H9 (cell line): ENCODE data around the gene SH2D1B. TPM values are rescaled to one million over a fixed set of nuclear protein-coding genes. Genes with fewer than 3 reads are reported as not detected.

ENCODE experiments used
- DNase-seq: peaks from one replicate; pipeline ENCODE4 v3.0.0-alpha.2; 2017
- H2AFZ ChIP-seq: one replicate; pipeline ENCODE4 v1.6.1; 2013; ENCODE audit warnings: mild to moderate bottlenecking, low read length, control low read depth, moderate library complexity
- H2AK5ac ChIP-seq: 2 replicates; pipeline ENCODE4 v1.6.1; 2013; ENCODE audit warnings: low read length, control low read depth, mixed read lengths; ENCODE audit not compliant: insufficient read length
- H2BK120ac ChIP-seq: one replicate; pipeline ENCODE4 v1.6.1; 2013; ENCODE audit warnings: low read depth, mild to moderate bottlenecking, low read length, control low read depth, inconsistent platforms; ENCODE audit not compliant: poor library complexity, severe bottlenecking
- H2BK12ac ChIP-seq: 2 replicates; pipeline ENCODE4 v1.6.1; 2013; ENCODE audit warnings: low read length, control low read depth, mixed read lengths, low read depth; ENCODE audit not compliant: insufficient read length
- H2BK15ac ChIP-seq: 2 replicates; pipeline ENCODE4 v1.6.1; 2013; ENCODE audit warnings: low read depth, low read length, control low read depth
- H2BK20ac ChIP-seq: one replicate; pipeline ENCODE4 v1.6.1; 2013; ENCODE audit warnings: low read depth, mild to moderate bottlenecking, low read length, control low read depth, inconsistent platforms; ENCODE audit not compliant: poor library complexity, severe bottlenecking
- H2BK5ac ChIP-seq: 2 replicates; pipeline ENCODE4 v1.6.1; 2013; ENCODE audit warnings: low read length, control low read depth, mixed read lengths; ENCODE audit not compliant: insufficient read length
- H3K14ac ChIP-seq: 2 replicates; pipeline ENCODE4 v1.6.1; 2013; ENCODE audit warnings: low read length, control low read depth; ENCODE audit not compliant: insufficient read depth
- H3K18ac ChIP-seq: 2 replicates; pipeline ENCODE4 v1.6.1; 2013; ENCODE audit warnings: low read depth, mild to moderate bottlenecking, mixed read lengths, low read length, control low read depth; ENCODE audit not compliant: insufficient read length
- H3K23ac ChIP-seq: 2 replicates; pipeline ENCODE4 v1.6.1; 2013; ENCODE audit warnings: low read length, control low read depth, mixed read lengths, low read depth; ENCODE audit not compliant: insufficient read length
- H3K23me2 ChIP-seq: 2 replicates; pipeline ENCODE4 v1.6.1; 2013; ENCODE audit warnings: low read depth, mild to moderate bottlenecking, mixed read lengths, low read length, control low read depth; ENCODE audit not compliant: insufficient read length, poor library complexity, severe bottlenecking
- H3K27ac ChIP-seq: 2 replicates; pipeline ENCODE4 v1.5.1; 2013; ENCODE audit warnings: low read length, control low read depth, mixed read lengths, low read depth; ENCODE audit not compliant: insufficient read length
- H3K27me3 ChIP-seq: 2 replicates; pipeline ENCODE4 v1.6.1; 2013; ENCODE audit warnings: low read length, control low read depth, inconsistent platforms; ENCODE audit not compliant: insufficient read depth
- H3K4ac ChIP-seq: 2 replicates; pipeline ENCODE4 v1.6.1; 2013; ENCODE audit warnings: low read depth, mild to moderate bottlenecking, control low read depth, inconsistent platforms, low read length, moderate library complexity
- H3K4me1 ChIP-seq: 2 replicates; pipeline ENCODE4 v1.6.1; 2013; ENCODE audit warnings: low read length, control low read depth, inconsistent platforms; ENCODE audit not compliant: insufficient read depth
- H3K4me2 ChIP-seq: 2 replicates; pipeline ENCODE4 v1.6.1; 2013; ENCODE audit warnings: low read length, control low read depth, mixed read lengths; ENCODE audit not compliant: insufficient read length, insufficient read depth
- H3K56ac ChIP-seq: 2 replicates; pipeline ENCODE4 v1.6.1; 2013; ENCODE audit warnings: low read depth, mild to moderate bottlenecking, mixed read lengths, low read length, control low read depth; ENCODE audit not compliant: insufficient read length
- H3K79me1 ChIP-seq: 2 replicates; pipeline ENCODE4 v1.6.1; 2013; ENCODE audit warnings: low read depth, mild to moderate bottlenecking, moderate library complexity, low read length, control low read depth, inconsistent platforms; ENCODE audit not compliant: insufficient read depth, poor library complexity, severe bottlenecking
- H3K79me2 ChIP-seq: 2 replicates; pipeline ENCODE4 v1.6.1; 2013; ENCODE audit warnings: low read length, control low read depth, inconsistent platforms; ENCODE audit not compliant: insufficient read depth
- H3K9ac ChIP-seq: 2 replicates; pipeline ENCODE4 v1.6.1; 2013; ENCODE audit warnings: low read length, control low read depth, mixed read lengths; ENCODE audit not compliant: insufficient read length; ENCODE audit errors: extremely low read depth
- H3K9me3 ChIP-seq: one replicate; pipeline ENCODE4 v1.6.1; 2013; ENCODE audit warnings: low read depth, low read length, inconsistent platforms; ENCODE audit not compliant: control insufficient read depth
- H3T11ph ChIP-seq: one replicate; pipeline ENCODE4 v1.6.1; 2013; ENCODE audit warnings: mild to moderate bottlenecking, low read length, control low read depth, inconsistent platforms
- H4K20me1 ChIP-seq: one replicate; pipeline ENCODE4 v1.6.1; 2013; ENCODE audit not compliant: control insufficient read depth, insufficient read length, insufficient read depth
- H4K5ac ChIP-seq: 2 replicates; pipeline ENCODE4 v1.6.1; 2013; ENCODE audit warnings: low read depth, mild to moderate bottlenecking, mixed read lengths, low read length, control low read depth; ENCODE audit not compliant: insufficient read length
- H4K8ac ChIP-seq: replicated peaks from 2 replicates; pipeline ENCODE4 v1.6.1; 2013; ENCODE audit warnings: low read length, control low read depth, mixed read lengths, low read depth; ENCODE audit not compliant: insufficient read length
- H4K91ac ChIP-seq: 2 replicates; pipeline ENCODE4 v1.6.1; 2013; ENCODE audit warnings: low read depth, mild to moderate bottlenecking, moderate library complexity, mixed read lengths, low read length, control low read depth; ENCODE audit not compliant: insufficient read length
- H3K27ac Mint-ChIP-seq, 3 experiments: 2 replicates in 2 of 3; 3 replicates in 1 of 3; pipeline ENCODE4 v1.8.0; 2020 to 2021; ENCODE audit warnings: mixed read lengths in 3 of 3, mild to moderate bottlenecking in 1 of 3, moderate library complexity in 1 of 3
- H3K27me3 Mint-ChIP-seq: 2 replicates; pipeline ENCODE4 v1.8.0; 2021; ENCODE audit warnings: low read depth, mild to moderate bottlenecking, moderate library complexity, mixed read lengths
- H3K36me3 Mint-ChIP-seq, 3 experiments: 2 replicates in 2 of 3; 3 replicates in 1 of 3; pipeline ENCODE4 v1.8.0; 2020 to 2021; ENCODE audit warnings: low read depth in 3 of 3, mixed read lengths in 3 of 3; ENCODE audit not compliant: insufficient read depth in 1 of 3
- H3K4me1 Mint-ChIP-seq, 2 experiments: 2 replicates each; pipeline ENCODE4 v1.8.0; 2020; ENCODE audit warnings: mixed read lengths in 2 of 2
- H3K4me3 Mint-ChIP-seq, 2 experiments: 2 replicates in 1 of 2; 3 replicates in 1 of 2; pipeline ENCODE4 v1.8.0; 2020 to 2021; ENCODE audit warnings: mild to moderate bottlenecking in 2 of 2, mixed read lengths in 2 of 2, moderate library complexity in 1 of 2
- H3K9me3 Mint-ChIP-seq, 2 experiments: 2 replicates in 1 of 2; 3 replicates in 1 of 2; pipeline ENCODE4 v1.8.0; 2020; ENCODE audit warnings: mild to moderate bottlenecking in 2 of 2, mixed read lengths in 2 of 2, moderate library complexity in 1 of 2
- WGBS: extraction: QIAGEN DNeasy Blood & Tissue Kit; methylation state at CpG from one replicate; pipeline ENCODE4 v1.1.7; 2013; ENCODE audit warnings: missing lambda C conversion rate, low lambda C conversion rate, mixed read lengths; ENCODE audit not compliant: insufficient read length; ENCODE audit errors: extremely low coverage; 5-methylcytosine and 5-hydroxymethylcytosine counted together
- total RNA-seq: library from RNA; stranded (reverse); gene quantifications from 2 replicates; pipeline ENCODE4 v1.2.1, GENCODE V29; 2021
- TF ChIP-seq, protein P1 (sequence below): fragments of 200-600 bp; sonication (generic); conservative IDR thresholded peaks from 3 replicates; pipeline ENCODE4 v1.8.0; 2021; ENCODE audit warnings: antibody characterized with exemption, mild to moderate bottlenecking

The SH2D1B gene
- total RNA-seq, 1 experiment from 2014 or later: not detected

DNA sequence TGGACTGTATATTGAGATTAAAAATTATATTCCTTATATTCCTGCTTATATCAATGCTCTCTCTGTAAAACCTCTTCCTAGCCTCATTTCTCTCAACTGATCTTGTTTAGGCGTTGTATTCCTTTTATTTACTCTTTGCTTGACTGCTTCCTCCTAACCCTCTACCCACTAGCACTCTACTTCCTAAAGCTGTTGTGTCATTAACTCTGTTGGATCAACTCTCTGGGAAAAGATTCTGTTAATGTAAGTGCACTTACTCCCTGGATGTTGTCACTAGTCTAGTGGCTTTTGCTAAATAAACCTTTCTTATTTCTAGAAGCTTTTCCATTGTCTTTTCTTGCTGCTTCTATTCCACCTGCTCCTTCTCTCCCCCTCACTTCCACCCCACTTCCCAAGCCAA, 41.8 kb downstream of the SH2D1B start:
- H2AFZ ChIP-seq: no peak overlapping the region
- no peak overlapping the region for H4K8ac ChIP-seq
- H2AK5ac ChIP-seq: no peak overlapping the region
- no peaks in the 10 kb centered on the region for H3K27me3 ChIP-seq
- H3K14ac ChIP-seq: no peak overlapping the region
- no peak overlapping the region for H2BK15ac ChIP-seq
- H4K5ac ChIP-seq: no peak overlapping the region
- H3K4me2 ChIP-seq: no peak overlapping the region
- no peak overlapping the region for H3K23ac ChIP-seq
- no peaks in the 10 kb centered on the region for H3K79me1 ChIP-seq
- no peak overlapping the region for H3K9ac ChIP-seq
- Mint-ChIP-seq H3K27ac (no peak overlapping the region), H3K27me3 (no peaks in the 10 kb centered on the region), H3K36me3 (peaks cover 2 to 10% (median 3%) of the 10 kb centered on the region in 3 experiments; a peak in 4 of 7 replicates), H3K4me3 (no peak overlapping the region), H3K9me3 (no peaks in the 10 kb centered on the region), H3K4me1 (no peaks in the 10 kb centered on the region)
- no peak overlapping the region for H3K27ac ChIP-seq
- no peaks in the 10 kb centered on the region for H3K79me2 ChIP-seq
- H2BK5ac ChIP-seq: no peak overlapping the region
- H2BK12ac ChIP-seq: no peak overlapping the region
- no peak overlapping the region for H3T11ph ChIP-seq
- no CpG with 5 or more reads among the region's 1 CpG for WGBS
- no peak overlapping the region for H2BK20ac ChIP-seq
- H4K91ac ChIP-seq: no peak overlapping the region
- no peaks in the 10 kb centered on the region for H4K20me1 ChIP-seq
- H3K18ac ChIP-seq: no peak overlapping the region
- no peak overlapping the region for H3K56ac ChIP-seq
- DNase-seq: no peak
- TF ChIP-seq, protein P1, sequence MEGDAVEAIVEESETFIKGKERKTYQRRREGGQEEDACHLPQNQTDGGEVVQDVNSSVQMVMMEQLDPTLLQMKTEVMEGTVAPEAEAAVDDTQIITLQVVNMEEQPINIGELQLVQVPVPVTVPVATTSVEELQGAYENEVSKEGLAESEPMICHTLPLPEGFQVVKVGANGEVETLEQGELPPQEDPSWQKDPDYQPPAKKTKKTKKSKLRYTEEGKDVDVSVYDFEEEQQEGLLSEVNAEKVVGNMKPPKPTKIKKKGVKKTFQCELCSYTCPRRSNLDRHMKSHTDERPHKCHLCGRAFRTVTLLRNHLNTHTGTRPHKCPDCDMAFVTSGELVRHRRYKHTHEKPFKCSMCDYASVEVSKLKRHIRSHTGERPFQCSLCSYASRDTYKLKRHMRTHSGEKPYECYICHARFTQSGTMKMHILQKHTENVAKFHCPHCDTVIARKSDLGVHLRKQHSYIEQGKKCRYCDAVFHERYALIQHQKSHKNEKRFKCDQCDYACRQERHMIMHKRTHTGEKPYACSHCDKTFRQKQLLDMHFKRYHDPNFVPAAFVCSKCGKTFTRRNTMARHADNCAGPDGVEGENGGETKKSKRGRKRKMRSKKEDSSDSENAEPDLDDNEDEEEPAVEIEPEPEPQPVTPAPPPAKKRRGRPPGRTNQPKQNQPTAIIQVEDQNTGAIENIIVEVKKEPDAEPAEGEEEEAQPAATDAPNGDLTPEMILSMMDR: no peak
- H3K4me1 ChIP-seq: no peaks in the 10 kb centered on the region
- H3K23me2 ChIP-seq: no peaks in the 10 kb centered on the region
- no peak overlapping the region for H3K4ac ChIP-seq
- no peaks in the 10 kb centered on the region for H3K9me3 ChIP-seq
- H2BK120ac ChIP-seq: no peak overlapping the region
